A673 (cell line): Measurements from ENCODE around the gene SLC66A1. TPM values are rescaled to one million over a fixed set of nuclear protein-coding genes. Genes with fewer than 3 reads are reported as not detected.

Source experiments
- BruUV-seq: library from RNA; stranded (reverse); fragments of 400-500 nt; replicated peaks from 2 replicates; lab custom pipeline; 2021; lab: Mats Ljungman, UMichigan
- CTCF ChIA-PET: fragments of 300-600 bp; sonication (Branson Sonifier 250); formaldehyde crosslinking; loops from one replicate; lab custom pipeline; 2022; ENCODE audit warnings: antibody characterized with exemption; lab: Charles Lee
- POLR2A ChIA-PET: fragments of 300-600 bp; sonication (Branson Sonifier 250); formaldehyde crosslinking; loops from one replicate; lab custom pipeline; 2022; ENCODE audit warnings: antibody characterized with exemption; ENCODE audit not compliant: low non-redundant PET; lab: Charles Lee
- DNase-seq: peaks from one replicate; pipeline ENCODE4 v3.0.0-alpha.2; 2015; ENCODE audit warnings: low spot score
- H3K27ac ChIP-seq: fragments of 200-600 bp; sonication (generic); 2 replicates; pipeline ENCODE4 v1.5.1; 2016; ENCODE audit warnings: mixed run types, low read depth, mild to moderate bottlenecking, mixed read lengths, antibody characterized with exemption, low read length; ENCODE audit not compliant: poor library complexity, severe bottlenecking
- H3K27me3 ChIP-seq: fragments of 200-600 bp; sonication (generic); replicated peaks from 2 replicates; pipeline ENCODE4 v1.6.1; 2017; ENCODE audit warnings: mixed run types, low read depth, mild to moderate bottlenecking, mixed read lengths, antibody characterized with exemption, low read length; ENCODE audit not compliant: insufficient read depth, poor library complexity
- H3K36me3 ChIP-seq: fragments of 200-600 bp; sonication (generic); 2 replicates; pipeline ENCODE4 v1.6.1; 2016; ENCODE audit warnings: mixed run types, mild to moderate bottlenecking, mixed read lengths, antibody characterized with exemption, low read length; ENCODE audit not compliant: insufficient read depth, poor library complexity, severe bottlenecking
- H3K4me1 ChIP-seq: fragments of 200-600 bp; sonication (generic); 2 replicates; pipeline ENCODE4 v1.6.1; 2017; ENCODE audit warnings: mixed run types, mild to moderate bottlenecking, mixed read lengths, antibody characterized with exemption, low read length; ENCODE audit not compliant: insufficient read depth, poor library complexity, severe bottlenecking
- H3K4me3 ChIP-seq: fragments of 200-600 bp; sonication (generic); 2 replicates; pipeline ENCODE4 v1.5.1; 2016; ENCODE audit warnings: low read depth, mixed run types, mild to moderate bottlenecking, mixed read lengths, low read length; ENCODE audit not compliant: poor library complexity, severe bottlenecking
- H3K9me3 ChIP-seq: fragments of 200-600 bp; sonication (generic); 2 replicates; pipeline ENCODE4 v1.6.1; 2016; ENCODE audit warnings: mixed run types, low read depth, mild to moderate bottlenecking, mixed read lengths, antibody characterized with exemption, low read length; ENCODE audit not compliant: poor library complexity, severe bottlenecking
- EZH2 ChIP-seq: fragments of 200-600 bp; sonication (generic); IDR thresholded peaks from 2 replicates; pipeline ENCODE4 v1.6.1; 2017; ENCODE audit warnings: borderline replicate concordance, low read depth, mild to moderate bottlenecking, mixed read lengths, antibody characterized with exemption, low read length; ENCODE audit not compliant: poor library complexity, severe bottlenecking
- intact Hi-C: fragments of 100-400 bp; cut with micrococcal nuclease; formaldehyde crosslinking; loops from one replicate; pipeline ENCODE4 v1.10.0; 2022; ENCODE audit not compliant: unreplicated experiment
- total RNA-seq: library from RNA; stranded (reverse); gene quantifications from 2 replicates; pipeline ENCODE4 v1.2.3, GENCODE V29; 2021
- TF ChIP-seq, protein P1 (sequence below): fragments of 300-800, 200-600 bp; sonication (generic); conservative IDR thresholded peaks from 2 replicates; pipeline ENCODE4 v1.5.1; 2017; ENCODE audit warnings: low read depth, mild to moderate bottlenecking, antibody characterized with exemption, low read length, moderate library complexity, mixed read lengths

SLC66A1 gene
- total RNA-seq, 1 experiment from 2014 or later, result 18.3 TPM

DNA sequence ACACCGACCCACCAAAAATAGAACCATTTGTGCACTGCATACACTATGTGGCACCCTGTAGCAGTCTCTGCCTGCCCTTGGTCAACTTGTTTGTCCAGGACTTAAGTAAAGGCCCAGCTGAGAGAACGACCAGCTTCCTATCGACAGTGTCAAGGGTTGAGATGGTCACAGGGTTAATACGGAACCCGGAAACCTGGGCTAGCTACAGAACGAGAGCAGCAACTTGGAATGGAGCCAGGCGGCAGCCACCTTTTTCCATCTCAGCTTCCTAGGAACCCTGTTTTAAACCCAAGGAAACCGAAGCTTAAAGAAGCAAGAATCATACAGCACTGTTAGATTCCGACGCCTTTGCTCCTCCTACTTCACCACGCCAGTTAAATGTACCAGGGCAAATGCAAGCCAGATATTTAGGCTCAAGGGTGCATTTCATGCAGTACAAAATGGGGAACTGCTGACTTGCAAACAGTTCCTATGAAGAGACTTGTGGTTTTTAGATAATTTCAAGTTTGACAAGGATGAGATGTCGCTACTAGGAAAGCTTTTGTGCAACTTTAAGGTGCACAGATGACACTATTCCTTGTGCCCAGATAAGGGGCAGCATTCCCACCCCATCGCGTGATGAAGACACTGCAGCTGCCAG lies 35.5 kb downstream of the SLC66A1 start:
- H3K4me3 ChIP-seq, result no peak overlapping the region
- H3K9me3 ChIP-seq, result no peaks in the 10 kb centered on the region
- no peak overlapping the region for H3K27ac ChIP-seq
- BruUV-seq, result no TSS peak
- no peaks in the 10 kb centered on the region for H3K4me1 ChIP-seq
- ChIA-PET CTCF (interaction anchor here (0.6 kb wide), 1 partner anchor 306 kb away, joined by 3 read pairs; no protein-coding TSS in a partner anchor), POLR2A (no interaction called here)
- peaks cover 13% of the 10 kb centered on the region for H3K36me3 ChIP-seq
- TF ChIP-seq, protein P1, sequence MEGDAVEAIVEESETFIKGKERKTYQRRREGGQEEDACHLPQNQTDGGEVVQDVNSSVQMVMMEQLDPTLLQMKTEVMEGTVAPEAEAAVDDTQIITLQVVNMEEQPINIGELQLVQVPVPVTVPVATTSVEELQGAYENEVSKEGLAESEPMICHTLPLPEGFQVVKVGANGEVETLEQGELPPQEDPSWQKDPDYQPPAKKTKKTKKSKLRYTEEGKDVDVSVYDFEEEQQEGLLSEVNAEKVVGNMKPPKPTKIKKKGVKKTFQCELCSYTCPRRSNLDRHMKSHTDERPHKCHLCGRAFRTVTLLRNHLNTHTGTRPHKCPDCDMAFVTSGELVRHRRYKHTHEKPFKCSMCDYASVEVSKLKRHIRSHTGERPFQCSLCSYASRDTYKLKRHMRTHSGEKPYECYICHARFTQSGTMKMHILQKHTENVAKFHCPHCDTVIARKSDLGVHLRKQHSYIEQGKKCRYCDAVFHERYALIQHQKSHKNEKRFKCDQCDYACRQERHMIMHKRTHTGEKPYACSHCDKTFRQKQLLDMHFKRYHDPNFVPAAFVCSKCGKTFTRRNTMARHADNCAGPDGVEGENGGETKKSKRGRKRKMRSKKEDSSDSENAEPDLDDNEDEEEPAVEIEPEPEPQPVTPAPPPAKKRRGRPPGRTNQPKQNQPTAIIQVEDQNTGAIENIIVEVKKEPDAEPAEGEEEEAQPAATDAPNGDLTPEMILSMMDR, result no peak
- no peak for TF ChIP-seq EZH2
- intact Hi-C loops, result no loop called here
- DNase-seq, result no peak
- H3K27me3 ChIP-seq, result no peaks in the 10 kb centered on the region

DNA sequence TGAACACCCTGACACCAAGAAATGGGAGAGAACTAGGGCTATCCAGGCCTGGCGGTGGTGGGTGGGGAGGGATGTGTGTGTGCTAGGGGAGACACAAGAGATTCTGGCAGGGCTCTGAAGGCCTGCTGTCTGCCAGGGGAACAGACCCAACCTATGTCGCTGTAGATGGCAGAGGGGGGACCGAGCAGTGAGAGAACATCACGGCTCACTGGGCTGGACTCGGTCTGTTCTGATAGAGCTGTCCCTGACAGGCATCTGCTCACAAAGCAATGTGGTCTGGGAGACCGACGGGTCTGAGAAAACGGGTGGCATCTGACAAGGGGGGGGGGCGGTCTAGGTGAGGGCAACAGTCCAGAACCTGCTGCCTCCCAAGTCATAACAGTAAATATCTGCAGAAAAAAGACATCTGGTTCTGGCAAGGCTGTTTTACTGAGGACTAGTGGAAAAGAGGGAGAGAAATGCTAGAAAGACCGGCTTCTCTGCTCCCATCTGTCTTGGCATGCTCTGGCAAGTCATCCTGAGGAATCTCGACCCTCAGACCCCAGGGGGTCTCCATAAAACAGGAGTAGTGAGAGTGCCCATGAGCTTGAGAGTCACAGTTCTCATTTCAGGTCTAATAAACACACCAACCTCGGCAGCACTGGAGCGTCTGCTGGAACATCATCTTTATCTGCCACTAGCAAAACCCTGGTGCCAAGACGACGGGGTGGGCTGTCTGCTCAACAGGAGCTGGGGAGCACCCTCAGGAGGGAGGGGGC lies 36.5 kb downstream of the SLC66A1 start:
- Histone ChIP-seq H3K27ac (no peak overlapping the region), H3K4me3 (no peak overlapping the region), H3K4me1 (no peaks in the 10 kb centered on the region), H3K9me3 (no peaks in the 10 kb centered on the region), H3K36me3 (peaks cover 13% of the 10 kb centered on the region), H3K27me3 (no peaks in the 10 kb centered on the region)
- TF ChIP-seq, protein P1, result no peak
- no peak for TF ChIP-seq EZH2
- no peak for DNase-seq
- POLR2A ChIA-PET, result no interaction called here
- intact Hi-C loops, result no loop called here
- BruUV-seq, result no TSS peak
- CTCF ChIA-PET, result no interaction called here

DNA sequence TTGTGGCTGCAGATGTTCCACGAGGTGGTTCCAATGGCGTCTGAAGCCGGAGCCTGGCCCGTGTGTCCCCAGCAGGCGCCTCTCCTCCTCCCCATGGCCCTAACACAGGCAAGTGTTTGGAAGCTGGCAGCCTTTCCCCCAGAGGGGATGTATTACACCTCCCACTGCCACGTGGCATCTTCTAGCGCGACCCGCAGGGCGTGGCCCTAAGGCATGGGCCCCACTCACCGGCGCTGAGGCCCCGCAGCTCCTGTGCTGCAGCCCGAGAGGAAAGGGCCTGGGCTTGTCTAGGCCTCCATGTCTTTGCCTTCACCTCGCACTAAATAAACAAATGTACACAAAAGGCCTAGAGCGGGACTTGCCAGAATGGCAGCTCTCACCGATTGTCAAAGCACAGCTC lies 37.9 kb downstream of the SLC66A1 start:
- no peak overlapping the region for H3K4me3 ChIP-seq
- no peaks in the 10 kb centered on the region for H3K4me1 ChIP-seq
- no peak overlapping the region for H3K27ac ChIP-seq
- H3K9me3 ChIP-seq, result no peaks in the 10 kb centered on the region
- no peak for DNase-seq
- CTCF ChIA-PET, result no interaction called here
- peaks cover 7% of the 10 kb centered on the region for H3K36me3 ChIP-seq
- intact Hi-C loops, result no loop called here
- POLR2A ChIA-PET, result no interaction called here
- no TSS peak for BruUV-seq
- TF ChIP-seq EZH2, result no peak
- TF ChIP-seq, protein P1, result no peak
- H3K27me3 ChIP-seq, result no peaks in the 10 kb centered on the region
